ENCODE data around the gene TRIOBP.

GRCh38 chr22:37775785-37776638, 79.2 kb downstream of the TRIOBP start:
- TF ChIP-seq, protein P1, sequence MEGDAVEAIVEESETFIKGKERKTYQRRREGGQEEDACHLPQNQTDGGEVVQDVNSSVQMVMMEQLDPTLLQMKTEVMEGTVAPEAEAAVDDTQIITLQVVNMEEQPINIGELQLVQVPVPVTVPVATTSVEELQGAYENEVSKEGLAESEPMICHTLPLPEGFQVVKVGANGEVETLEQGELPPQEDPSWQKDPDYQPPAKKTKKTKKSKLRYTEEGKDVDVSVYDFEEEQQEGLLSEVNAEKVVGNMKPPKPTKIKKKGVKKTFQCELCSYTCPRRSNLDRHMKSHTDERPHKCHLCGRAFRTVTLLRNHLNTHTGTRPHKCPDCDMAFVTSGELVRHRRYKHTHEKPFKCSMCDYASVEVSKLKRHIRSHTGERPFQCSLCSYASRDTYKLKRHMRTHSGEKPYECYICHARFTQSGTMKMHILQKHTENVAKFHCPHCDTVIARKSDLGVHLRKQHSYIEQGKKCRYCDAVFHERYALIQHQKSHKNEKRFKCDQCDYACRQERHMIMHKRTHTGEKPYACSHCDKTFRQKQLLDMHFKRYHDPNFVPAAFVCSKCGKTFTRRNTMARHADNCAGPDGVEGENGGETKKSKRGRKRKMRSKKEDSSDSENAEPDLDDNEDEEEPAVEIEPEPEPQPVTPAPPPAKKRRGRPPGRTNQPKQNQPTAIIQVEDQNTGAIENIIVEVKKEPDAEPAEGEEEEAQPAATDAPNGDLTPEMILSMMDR (IDR thresholded peaks at IDR 0.05), result no peak
- TF ChIP-seq POLR2A (IDR thresholded peaks at IDR 0.05; ENCODE audit: low read depth), result no peak
